Measurements from ENCODE around the gene ELMO1.

DNA sequence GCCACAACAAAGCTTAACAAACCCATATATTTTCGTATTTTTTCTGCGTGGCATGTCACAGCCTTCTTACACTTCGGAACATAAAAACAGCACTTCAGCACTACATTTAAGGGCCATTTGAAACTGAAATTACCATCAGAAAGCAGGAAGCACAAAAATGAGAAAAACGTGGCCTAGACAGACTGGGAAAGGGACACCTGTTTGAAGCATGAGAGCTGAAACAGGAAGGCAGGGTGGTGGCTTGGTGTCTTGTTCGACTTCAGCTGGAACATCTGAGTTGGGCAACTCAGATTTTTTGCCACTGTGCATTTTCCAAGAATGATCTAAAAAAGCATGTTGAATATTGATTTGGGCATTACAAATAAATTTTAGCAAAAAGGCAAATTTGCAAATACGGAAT lies 243.2 kb downstream of the ELMO1 start:
- TF ChIP-seq RAD21 (IDR thresholded peaks at IDR 0.05) (no peak), SP1 (IDR thresholded peaks at IDR 0.05) (no peak), TAF1 (conservative IDR thresholded peaks at IDR 0.05) (no peak)
- TF ChIP-seq, protein P1, sequence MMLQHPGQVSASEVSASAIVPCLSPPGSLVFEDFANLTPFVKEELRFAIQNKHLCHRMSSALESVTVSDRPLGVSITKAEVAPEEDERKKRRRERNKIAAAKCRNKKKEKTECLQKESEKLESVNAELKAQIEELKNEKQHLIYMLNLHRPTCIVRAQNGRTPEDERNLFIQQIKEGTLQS (IDR thresholded peaks at IDR 0.05) = no peak
- TF ChIP-seq, protein P2, sequence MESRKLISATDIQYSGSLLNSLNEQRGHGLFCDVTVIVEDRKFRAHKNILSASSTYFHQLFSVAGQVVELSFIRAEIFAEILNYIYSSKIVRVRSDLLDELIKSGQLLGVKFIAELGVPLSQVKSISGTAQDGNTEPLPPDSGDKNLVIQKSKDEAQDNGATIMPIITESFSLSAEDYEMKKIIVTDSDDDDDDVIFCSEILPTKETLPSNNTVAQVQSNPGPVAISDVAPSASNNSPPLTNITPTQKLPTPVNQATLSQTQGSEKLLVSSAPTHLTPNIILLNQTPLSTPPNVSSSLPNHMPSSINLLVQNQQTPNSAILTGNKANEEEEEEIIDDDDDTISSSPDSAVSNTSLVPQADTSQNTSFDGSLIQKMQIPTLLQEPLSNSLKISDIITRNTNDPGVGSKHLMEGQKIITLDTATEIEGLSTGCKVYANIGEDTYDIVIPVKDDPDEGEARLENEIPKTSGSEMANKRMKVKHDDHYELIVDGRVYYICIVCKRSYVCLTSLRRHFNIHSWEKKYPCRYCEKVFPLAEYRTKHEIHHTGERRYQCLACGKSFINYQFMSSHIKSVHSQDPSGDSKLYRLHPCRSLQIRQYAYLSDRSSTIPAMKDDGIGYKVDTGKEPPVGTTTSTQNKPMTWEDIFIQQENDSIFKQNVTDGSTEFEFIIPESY (IDR thresholded peaks at IDR 0.05) = no peak
- TF ChIP-seq, protein P3, sequence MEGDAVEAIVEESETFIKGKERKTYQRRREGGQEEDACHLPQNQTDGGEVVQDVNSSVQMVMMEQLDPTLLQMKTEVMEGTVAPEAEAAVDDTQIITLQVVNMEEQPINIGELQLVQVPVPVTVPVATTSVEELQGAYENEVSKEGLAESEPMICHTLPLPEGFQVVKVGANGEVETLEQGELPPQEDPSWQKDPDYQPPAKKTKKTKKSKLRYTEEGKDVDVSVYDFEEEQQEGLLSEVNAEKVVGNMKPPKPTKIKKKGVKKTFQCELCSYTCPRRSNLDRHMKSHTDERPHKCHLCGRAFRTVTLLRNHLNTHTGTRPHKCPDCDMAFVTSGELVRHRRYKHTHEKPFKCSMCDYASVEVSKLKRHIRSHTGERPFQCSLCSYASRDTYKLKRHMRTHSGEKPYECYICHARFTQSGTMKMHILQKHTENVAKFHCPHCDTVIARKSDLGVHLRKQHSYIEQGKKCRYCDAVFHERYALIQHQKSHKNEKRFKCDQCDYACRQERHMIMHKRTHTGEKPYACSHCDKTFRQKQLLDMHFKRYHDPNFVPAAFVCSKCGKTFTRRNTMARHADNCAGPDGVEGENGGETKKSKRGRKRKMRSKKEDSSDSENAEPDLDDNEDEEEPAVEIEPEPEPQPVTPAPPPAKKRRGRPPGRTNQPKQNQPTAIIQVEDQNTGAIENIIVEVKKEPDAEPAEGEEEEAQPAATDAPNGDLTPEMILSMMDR (IDR thresholded peaks at IDR 0.05; ENCODE audit: low read depth, low read length, missing input control) = no peak
- TF ChIP-seq, protein P4, sequence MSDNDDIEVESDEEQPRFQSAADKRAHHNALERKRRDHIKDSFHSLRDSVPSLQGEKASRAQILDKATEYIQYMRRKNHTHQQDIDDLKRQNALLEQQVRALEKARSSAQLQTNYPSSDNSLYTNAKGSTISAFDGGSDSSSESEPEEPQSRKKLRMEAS (IDR thresholded peaks at IDR 0.05) = no peak

Data from liver (tissue), 3 donors.